H54 (cell line): ENCODE measurements around the gene CXXC5.
"Not testable (repeated sequence)": the region's sequence is repeated elsewhere in the genome, so short reads cannot be mapped to it uniquely, and the experiment has no call there.

ENCODE experiments used
- DNase-seq: peaks from one replicate; pipeline ENCODE4 v3.0.0; 2011; ENCODE audit warnings: low spot score, mixed read lengths; ENCODE audit not compliant: insufficient read length
- FAIRE-seq: peaks from 3 replicates; lab custom pipeline; 2011; peaks lifted over from hg19 to GRCh38; lab: Jason Lieb, UNC
- POLR2A ChIP-seq: IDR thresholded peaks from 2 replicates; pipeline ENCODE4 v1.6.1; 2011; ENCODE audit warnings: low read depth, mild to moderate bottlenecking, low read length

CXXC5 gene

DNA sequence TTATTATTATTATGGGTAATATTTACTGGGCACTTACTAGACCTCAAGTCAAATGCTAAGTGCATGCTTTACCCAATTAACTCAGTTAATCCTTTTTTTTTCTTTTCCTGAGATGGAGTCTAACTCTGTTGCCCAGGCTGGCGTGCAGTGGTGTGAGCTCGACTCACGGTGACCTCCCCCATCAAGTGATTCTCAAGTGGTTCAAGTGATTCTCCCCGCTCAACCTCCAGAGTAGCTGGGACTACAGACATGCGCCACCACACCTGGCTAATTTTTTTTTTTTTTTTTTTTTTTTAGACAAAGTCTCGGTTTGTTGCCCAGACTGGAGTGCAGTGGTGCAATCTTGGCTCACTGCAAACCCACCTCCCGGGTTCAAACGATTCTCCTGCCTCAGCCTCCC is 69.1 kb downstream of the CXXC5 start:
- DNase-seq: no peak
- no peak for TF ChIP-seq POLR2A
- FAIRE-seq: no peak

DNA sequence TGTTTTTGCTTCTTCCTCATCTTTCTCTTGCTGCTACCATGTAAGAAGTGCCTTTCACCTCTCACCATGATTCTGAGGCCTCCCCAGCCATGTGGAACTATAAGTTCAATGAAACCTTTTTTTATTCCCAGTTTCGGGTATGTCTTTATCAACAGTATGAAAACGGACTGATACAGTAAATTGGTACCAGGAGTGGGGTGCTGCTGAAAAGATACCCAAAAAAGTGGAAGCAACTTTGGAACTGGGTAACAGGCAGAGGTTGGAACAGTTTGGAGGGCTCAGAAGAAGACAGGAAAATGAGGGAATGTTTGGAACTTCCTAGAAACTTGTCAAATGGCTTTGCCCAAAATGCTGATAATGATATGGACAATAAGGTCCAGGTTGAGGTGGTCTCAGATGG is 70.3 kb downstream of the CXXC5 start:
- FAIRE-seq, DNase-seq: not testable (repeated sequence)

DNA sequence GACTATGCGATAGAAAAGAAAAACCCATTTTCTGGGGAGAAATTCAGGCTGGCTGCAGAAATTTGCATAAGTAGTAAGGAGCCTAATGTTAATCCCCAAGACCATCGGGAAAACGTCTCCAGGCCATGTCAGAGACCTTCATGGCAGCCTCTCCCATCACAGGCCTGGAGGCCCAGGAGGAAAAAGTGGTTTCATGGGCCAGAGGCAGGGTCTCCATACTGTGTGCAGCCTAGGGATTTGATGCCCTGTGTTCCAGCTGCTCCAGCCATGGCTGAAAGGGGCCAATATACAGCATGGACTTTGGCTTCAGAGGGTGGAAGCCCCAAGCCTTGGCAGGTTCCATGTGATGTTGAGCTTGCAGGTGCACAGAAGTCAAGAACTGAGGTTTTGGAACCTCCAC is 71.8 kb downstream of the CXXC5 start:
- FAIRE-seq: not testable (repeated sequence)

DNA sequence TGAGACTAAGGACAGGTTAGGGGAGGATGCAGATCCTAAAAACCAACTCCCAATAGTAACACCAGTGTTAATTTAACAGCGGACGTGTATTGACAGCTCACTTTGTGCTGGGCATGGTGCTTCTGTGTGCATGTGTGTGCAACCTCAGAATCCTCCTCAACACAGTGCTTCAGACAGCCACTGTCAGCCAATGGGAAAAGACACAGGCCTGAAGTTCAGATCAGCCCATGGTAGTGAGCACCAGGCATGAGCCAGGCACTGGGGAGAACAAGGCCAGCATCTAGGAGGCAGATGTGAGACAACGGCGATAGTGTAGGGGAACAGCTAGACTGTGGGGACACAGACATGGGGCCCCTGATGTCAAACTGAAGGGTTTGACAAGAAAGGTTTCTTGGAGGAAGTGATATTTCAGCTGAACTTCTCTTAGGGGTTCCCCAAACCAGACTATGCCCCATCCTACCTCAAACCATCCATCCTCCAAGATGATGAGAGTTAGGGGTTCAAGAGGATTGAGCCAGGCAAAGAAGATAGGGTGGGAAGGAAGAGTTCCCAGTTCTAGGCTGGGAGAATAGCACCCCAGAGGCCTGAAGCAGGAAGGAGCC is 75.9 kb downstream of the CXXC5 start:
- no peak for FAIRE-seq
- no peak for TF ChIP-seq POLR2A
- no peak for DNase-seq

More for the DNA sequence above, 71.8 kb downstream of the CXXC5 start:
- DNase-seq: not testable (repeated sequence)

DNA sequence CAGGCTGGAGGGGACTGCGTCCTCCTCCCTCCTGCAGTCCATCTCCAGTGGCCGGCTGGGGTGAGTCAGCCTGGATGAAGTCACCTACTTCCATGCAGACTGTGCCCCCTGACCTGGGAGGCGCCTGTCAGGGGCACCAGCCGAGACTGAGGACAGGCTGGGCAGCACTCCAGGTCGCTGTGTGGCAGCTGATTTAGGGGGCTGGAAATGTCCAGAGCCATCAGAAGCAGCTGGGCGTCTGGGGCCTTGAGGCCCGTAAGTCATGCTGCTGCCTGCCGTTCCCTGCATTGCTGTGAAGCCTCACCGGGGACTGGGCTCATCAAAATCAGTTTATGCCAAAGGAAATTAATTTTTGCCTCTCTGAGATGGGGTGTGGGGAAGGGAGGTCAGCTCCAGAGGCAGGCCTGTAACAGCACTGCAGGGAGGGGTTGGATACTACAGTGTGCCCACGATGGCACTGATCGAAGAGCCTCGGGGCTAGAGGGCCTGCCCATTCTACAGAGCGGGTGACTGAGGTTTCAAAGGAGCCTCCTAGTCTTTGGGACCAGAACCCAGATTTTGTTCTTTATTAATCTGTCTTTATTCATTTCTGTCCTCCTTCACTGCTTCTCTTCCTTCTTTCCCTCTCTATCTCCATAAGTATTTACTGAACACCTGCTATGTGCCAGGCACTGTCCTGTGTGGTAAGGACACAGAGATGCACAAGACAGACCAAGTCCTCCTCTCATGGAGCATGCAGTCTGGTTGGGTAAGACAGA is 77.1 kb downstream of the CXXC5 start:
- peak; percentile 32; the same call in 1 of the 2 replicates for TF ChIP-seq POLR2A
- peak; percentile 99 for DNase-seq
- FAIRE-seq: no peak

DNA sequence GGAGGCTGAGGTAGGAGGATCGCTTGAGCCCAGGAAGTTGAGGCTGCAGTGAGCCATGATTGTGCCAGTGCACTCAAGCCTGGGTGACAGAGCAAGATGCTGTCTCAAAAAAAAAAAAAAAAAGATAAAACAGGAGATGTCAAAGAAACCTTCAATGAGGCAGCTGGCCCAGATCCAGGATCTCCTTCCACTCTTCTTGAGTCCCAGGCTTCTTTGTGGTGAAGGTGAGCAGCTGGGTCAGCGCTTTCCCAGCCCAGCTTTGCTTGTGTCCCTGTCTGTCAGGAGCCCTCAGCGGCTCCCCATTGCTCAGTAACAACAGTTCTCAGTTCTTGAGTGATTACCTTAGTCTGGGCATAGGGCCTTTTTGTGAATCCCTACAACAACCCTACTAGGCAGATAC is 78.1 kb downstream of the CXXC5 start:
- TF ChIP-seq POLR2A: no peak
- FAIRE-seq: no peak

DNA sequence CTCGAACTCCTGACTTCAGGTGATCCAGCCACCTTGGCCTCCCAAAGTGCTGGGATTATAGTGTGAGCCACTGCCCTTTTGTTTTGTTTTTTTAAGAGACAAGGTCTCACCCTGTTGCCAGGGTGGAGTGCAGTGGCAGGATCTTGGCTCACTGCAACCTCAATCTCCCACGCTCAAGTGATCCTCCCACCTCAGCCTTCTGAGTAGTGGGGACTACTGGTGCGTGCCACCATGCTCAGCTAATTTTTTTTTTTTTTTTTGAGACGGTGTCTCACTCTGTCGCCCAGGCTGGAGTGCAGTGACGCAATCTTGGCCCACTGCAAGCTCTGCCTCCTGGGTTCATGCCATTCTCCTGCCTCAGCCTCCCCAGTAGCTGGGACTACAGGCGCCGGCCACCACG is 79.5 kb downstream of the CXXC5 start:
- not testable (repeated sequence) for FAIRE-seq, DNase-seq

More for the DNA sequence above, 78.1 kb downstream of the CXXC5 start:
- DNase-seq: no peak

DNA sequence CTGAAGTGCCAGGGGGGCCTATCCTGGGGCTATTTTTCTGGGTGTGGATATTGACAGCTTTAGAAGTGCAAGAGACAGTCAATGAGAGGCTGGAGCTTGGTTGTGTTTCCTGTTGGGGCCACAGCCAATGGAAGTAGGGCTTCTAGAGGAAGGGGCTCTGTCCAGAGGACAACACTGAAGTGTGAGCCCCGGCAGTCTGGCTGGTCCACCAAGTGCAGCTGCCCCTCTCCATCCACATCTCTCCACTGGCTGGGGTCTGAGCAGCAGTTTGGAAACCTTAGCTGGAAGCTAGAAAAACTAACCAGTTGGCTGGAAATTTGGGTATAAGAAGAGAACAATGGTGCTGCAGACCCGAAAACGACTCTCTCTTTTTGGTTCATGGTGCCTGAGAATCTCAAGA is 83.1 kb downstream of the CXXC5 start:
- no peak for FAIRE-seq
- TF ChIP-seq POLR2A: no peak
- DNase-seq: no peak

DNA sequence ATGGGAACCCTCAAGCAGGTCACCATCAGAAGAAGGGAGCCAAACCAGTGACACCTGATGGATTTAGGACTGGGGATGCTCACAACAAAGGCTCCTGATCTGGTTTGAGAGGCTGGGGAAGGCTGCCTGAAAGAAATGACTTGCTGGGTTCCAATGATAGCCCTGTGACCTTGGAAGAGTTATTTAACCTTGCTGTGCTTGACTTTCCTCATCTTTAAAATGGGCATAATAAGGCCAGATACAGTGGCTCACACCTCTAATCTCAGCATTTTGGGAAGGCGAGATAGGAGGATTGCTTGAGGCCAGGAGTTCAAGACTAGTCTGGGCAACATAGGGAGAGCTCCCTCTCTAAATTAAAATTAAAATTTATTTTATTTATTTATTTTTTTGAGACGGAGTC is 83.9 kb downstream of the CXXC5 start:
- no peak for TF ChIP-seq POLR2A
- no peak for DNase-seq
- no peak for FAIRE-seq

DNA sequence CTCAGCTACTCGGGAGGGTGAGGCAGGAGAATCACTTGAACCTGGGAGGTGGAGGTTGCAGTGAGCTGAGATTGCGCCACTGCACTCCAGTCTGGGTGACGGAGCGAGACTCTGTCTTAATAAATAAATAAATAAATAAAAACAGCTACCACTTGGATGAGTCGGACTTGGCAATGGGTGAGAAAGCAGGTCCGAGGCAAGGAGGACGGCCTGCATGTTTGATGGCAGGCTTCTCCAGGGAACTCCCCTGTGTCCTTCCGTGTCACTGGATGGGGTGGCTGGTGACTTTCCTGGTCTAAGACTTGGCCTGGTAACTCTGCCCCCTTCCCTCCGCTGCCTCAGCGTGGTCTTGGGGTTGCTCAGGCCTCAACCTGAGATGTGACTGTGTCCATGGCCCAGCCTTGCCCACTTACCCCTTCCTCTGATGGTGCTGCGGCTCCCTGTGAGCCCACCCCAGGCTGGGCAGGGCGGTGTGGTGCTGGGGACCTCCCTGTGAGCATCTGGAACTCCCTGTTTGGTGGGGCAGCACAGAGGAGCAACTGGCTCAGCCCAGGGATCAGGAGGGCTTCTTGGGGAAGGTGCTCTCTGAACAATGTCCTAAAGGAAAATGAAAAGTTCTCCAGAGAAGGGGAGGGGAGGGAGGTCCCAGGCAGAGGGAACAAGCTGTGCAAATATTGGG is 85.0 kb downstream of the CXXC5 start:
- FAIRE-seq (no peak), DNase-seq (no peak)
- TF ChIP-seq POLR2A: no peak
